ENCODE measurements around the gene KCNMA1.

Gene KCNMA1

GRCh38 chr10:77023396-77023795 is 614.2 kb downstream of the KCNMA1 start:
- no peak for DNase-seq (ENCODE audit: low read depth, low spot score)

GRCh38 chr10:77022671-77023070 is 614.9 kb downstream of the KCNMA1 start:
- no peak for DNase-seq (ENCODE audit: low read depth, low spot score)

- no peak for DNase-seq (ENCODE audit: low read depth, low spot score)
Observed at GRCh38 chr10:77021966-77022490, 615.6 kb downstream of the KCNMA1 start.

GRCh38 chr10:77020426-77021040 is 617.1 kb downstream of the KCNMA1 start:
- DNase-seq (ENCODE audit: low read depth, low spot score), result no peak

- no peak for DNase-seq (ENCODE audit: low read depth, low spot score)
Observed at GRCh38 chr10:77016855-77017254, 620.8 kb downstream of the KCNMA1 start.

GRCh38 chr10:77016278-77016815 is 621.3 kb downstream of the KCNMA1 start:
- DNase-seq (ENCODE audit: low read depth, low spot score), result no peak

- DNase-seq (ENCODE audit: low read depth, low spot score), result no peak
Observed at GRCh38 chr10:77015360-77015759, 622.2 kb downstream of the KCNMA1 start.

GRCh38 chr10:77012812-77013500 is 624.7 kb downstream of the KCNMA1 start:
- DNase-seq (ENCODE audit: low read depth, low spot score), result no peak

- DNase-seq (ENCODE audit: low read depth, low spot score), result no peak
Observed at GRCh38 chr10:77011874-77012811, 625.5 kb downstream of the KCNMA1 start.

- no peak for DNase-seq (ENCODE audit: low read depth, low spot score)
Observed at GRCh38 chr10:77010430-77010829, 627.2 kb downstream of the KCNMA1 start.

GRCh38 chr10:77007834-77008233 is 629.8 kb downstream of the KCNMA1 start:
- DNase-seq (ENCODE audit: low read depth, low spot score), result no peak

GRCh38 chr10:77006836-77007511 is 630.6 kb downstream of the KCNMA1 start:
- DNase-seq (ENCODE audit: low read depth, low spot score), result no peak

- no peak for DNase-seq (ENCODE audit: low read depth, low spot score)
Observed at GRCh38 chr10:77005871-77006270, 631.7 kb downstream of the KCNMA1 start.

- peak; percentile 36 for DNase-seq (ENCODE audit: low read depth, low spot score)
Observed at GRCh38 chr10:77004917-77005564, 632.6 kb downstream of the KCNMA1 start.

GRCh38 chr10:77002872-77003271 is 634.7 kb downstream of the KCNMA1 start:
- no peak for DNase-seq (ENCODE audit: low read depth, low spot score)

GRCh38 chr10:77001206-77001605 is 636.4 kb downstream of the KCNMA1 start:
- no peak for DNase-seq (ENCODE audit: low read depth, low spot score)

GRCh38 chr10:76998451-76998850 is 639.2 kb downstream of the KCNMA1 start:
- no peak for DNase-seq (ENCODE audit: low read depth, low spot score)

- no peak for DNase-seq (ENCODE audit: low read depth, low spot score)
Observed at GRCh38 chr10:76997631-76998030, 640.0 kb downstream of the KCNMA1 start.

- no peak for DNase-seq (ENCODE audit: low read depth, low spot score)
Observed at GRCh38 chr10:76995023-76995422, 642.6 kb downstream of the KCNMA1 start.

GRCh38 chr10:76993213-76993612 is 644.4 kb downstream of the KCNMA1 start:
- no peak for DNase-seq (ENCODE audit: low read depth, low spot score)

GRCh38 chr10:76992467-76992866 is 645.1 kb downstream of the KCNMA1 start:
- no peak for DNase-seq (ENCODE audit: low read depth, low spot score)
